Spinal cord (tissue), 10 donors: ENCODE data around the gene DDX27. TPM values are rescaled to one million over a fixed set of nuclear protein-coding genes. Genes with fewer than 3 reads are reported as not detected.
A peak's percentile ranks its signal among the peaks of the same experiment; 100 is the strongest.
"Not testable (repeated sequence)": the region's sequence is repeated elsewhere in the genome, so short reads cannot be mapped to it uniquely, and the experiment has no call there.

ENCODE experiments used
- DNase-seq, 6 donors: peaks; one replicate each; pipeline versions ENCODE4 v3.0.0 to v3.0.0-alpha.2; 2013 to 2015; ENCODE audit warnings: low spot score in 6 of 6, low read depth in 4 of 6
- H3K27ac ChIP-seq: one replicate; pipeline ENCODE4 v1.5.1; 2013; ENCODE audit warnings: low read depth, low read length, control low read depth
- H3K27me3 ChIP-seq: one replicate; pipeline ENCODE4 v1.6.1; 2013; ENCODE audit warnings: low read length; ENCODE audit not compliant: control insufficient read depth, insufficient read depth
- H3K36me3 ChIP-seq: one replicate; pipeline ENCODE4 v1.6.1; 2013; ENCODE audit warnings: low read length; ENCODE audit not compliant: control insufficient read depth, insufficient read depth
- H3K4me1 ChIP-seq: one replicate; pipeline ENCODE4 v1.6.1; 2013; ENCODE audit warnings: low read length; ENCODE audit not compliant: control insufficient read depth, insufficient read depth
- H3K4me3 ChIP-seq: one replicate; pipeline ENCODE4 v1.5.1; 2013; ENCODE audit warnings: low read depth, low read length, control low read depth
- H3K9me3 ChIP-seq: one replicate; pipeline ENCODE4 v1.6.1; 2013; ENCODE audit warnings: low read length; ENCODE audit not compliant: control insufficient read depth, insufficient read depth
- WGBS: methylation state at CpG from one replicate; pipeline ENCODE4 v1.1.5; 2013; ENCODE audit warnings: missing lambda C conversion rate; ENCODE audit not compliant: insufficient coverage; 5-methylcytosine and 5-hydroxymethylcytosine counted together
- polyA plus RNA-seq, 2 donors: library from polyadenylated mRNA; unstranded; fragments of 120-200 nt; gene quantifications; one replicate each; pipeline ENCODE4 v1.2.1, GENCODE V29; 2013; ENCODE audit not compliant: insufficient read length in 2 of 2
- total RNA-seq, 2 donors: library from RNA; depleted of rRNA in 1 of 2; stranded (reverse); fragments of 120-200 nt in 1 of 2; fragments of >200 nt in 1 of 2; gene quantifications; one replicate each; pipeline versions ENCODE4 v1.2.3 to v1.2.4, GENCODE V29; 2013 to 2014
- donor health status: healthy.

DDX27 gene
- total and polyA plus RNA-seq, 4 donors = 17.0 to 32.9 (median 29.6) TPM

GRCh38 chr20:49203011-49203410 is 16.2 kb upstream of the DDX27 start:
- H3K4me1 ChIP-seq = no peaks in the 10 kb centered on the region
- no peaks in the 10 kb centered on the region for H3K27me3 ChIP-seq
- H3K4me3 ChIP-seq = no peak overlapping the region
- no peak overlapping the region for H3K27ac ChIP-seq
- 100% methylated on average over 1 of the region's 7 CpGs for WGBS
- H3K9me3 ChIP-seq = no peaks in the 10 kb centered on the region
- H3K36me3 ChIP-seq = no peaks in the 10 kb centered on the region
- no peak for DNase-seq

GRCh38 chr20:49203746-49204145 is 15.5 kb upstream of the DDX27 start:
- Histone ChIP-seq H3K27ac (no peak overlapping the region), H3K36me3 (no peaks in the 10 kb centered on the region), H3K27me3 (no peaks in the 10 kb centered on the region), H3K4me3 (no peak overlapping the region), H3K9me3 (no peaks in the 10 kb centered on the region), H3K4me1 (no peaks in the 10 kb centered on the region)
- whole genome bisulfite sequencing = 71% methylated on average over 1 of the region's 9 CpGs
- no peak for DNase-seq

GRCh38 chr20:49207076-49207475 is 12.1 kb upstream of the DDX27 start:
- no peaks in the 10 kb centered on the region for H3K36me3 ChIP-seq
- 91% methylated on average over 3 of the region's 6 CpGs for WGBS
- no peak for DNase-seq

GRCh38 chr20:49210101-49210756 is 9.0 kb upstream of the DDX27 start:
- no peak for DNase-seq
- peaks cover 3% of the 10 kb centered on the region for H3K9me3 ChIP-seq
- H3K27me3 ChIP-seq = no peaks in the 10 kb centered on the region
- H3K36me3 ChIP-seq = no peaks in the 10 kb centered on the region
- no peak overlapping the region for H3K27ac ChIP-seq
- WGBS = no CpG with 5 or more reads among the region's 1 CpG
- H3K4me3 ChIP-seq = no peak overlapping the region
- no peaks in the 10 kb centered on the region for H3K4me1 ChIP-seq

More at GRCh38 chr20:49207076-49207475, 12.1 kb upstream of the DDX27 start:
- Histone ChIP-seq H3K27me3 (no peaks in the 10 kb centered on the region), H3K4me1 (no peaks in the 10 kb centered on the region), H3K9me3 (peaks cover 3% of the 10 kb centered on the region), H3K4me3 (no peak overlapping the region), H3K27ac (no peak overlapping the region)

- Histone ChIP-seq H3K27ac (no peak overlapping the region), H3K27me3 (no peaks in the 10 kb centered on the region), H3K4me3 (no peak overlapping the region), H3K36me3 (no peaks in the 10 kb centered on the region), H3K4me1 (no peaks in the 10 kb centered on the region), H3K9me3 (peaks cover 3% of the 10 kb centered on the region)
- WGBS = no CpG with 5 or more reads among the region's 1 CpG
- DNase-seq = no peak
These were observed 8.5 kb upstream of the DDX27 start for GRCh38 chr20:49210757-49211110.

- Histone ChIP-seq H3K4me1 (peaks cover 8% of the 10 kb centered on the region), H3K9me3 (peaks cover 3% of the 10 kb centered on the region), H3K4me3 (no peak overlapping the region), H3K36me3 (no peaks in the 10 kb centered on the region), H3K27ac (no peak overlapping the region), H3K27me3 (no peaks in the 10 kb centered on the region)
- DNase-seq = no peak
These were observed 4.6 kb upstream of the DDX27 start for GRCh38 chr20:49214571-49214970.

GRCh38 chr20:49215232-49215631 is 4.0 kb upstream of the DDX27 start:
- no CpG with 5 or more reads among the region's 3 CpGs for WGBS
- Histone ChIP-seq H3K4me3 (no peak overlapping the region), H3K9me3 (peaks cover 1% of the 10 kb centered on the region)

GRCh38 chr20:49216991-49217578 is 2.1 kb upstream of the DDX27 start:
- Histone ChIP-seq H3K27me3 (no peaks in the 10 kb centered on the region), H3K4me3 (no peak overlapping the region), H3K9me3 (no peaks in the 10 kb centered on the region), H3K4me1 (peaks cover 20% of the 10 kb centered on the region), H3K36me3 (peaks cover 12% of the 10 kb centered on the region), H3K27ac (no peak overlapping the region)
- DNase-seq = peak; percentile 75 to 97 (median 88)
- 20% methylated on average over 1 of the region's 11 CpGs for WGBS

More at GRCh38 chr20:49215232-49215631, 4.0 kb upstream of the DDX27 start:
- Histone ChIP-seq H3K27ac (no peak overlapping the region), H3K27me3 (no peaks in the 10 kb centered on the region), H3K36me3 (peaks cover under 1% of the 10 kb centered on the region), H3K4me1 (peaks cover 13% of the 10 kb centered on the region)
- DNase-seq = no peak

- Histone ChIP-seq H3K36me3 (peaks cover 26% of the 10 kb centered on the region), H3K4me3 (peak overlapping the region; percentile 92), H3K4me1 (peaks cover 20% of the 10 kb centered on the region), H3K27ac (peak overlapping the region; percentile 90)
- not testable (repeated sequence) for H3K27me3 ChIP-seq, DNase-seq, H3K9me3 ChIP-seq
- 55% methylated on average over 10 of the region's 13 CpGs for WGBS
These were observed 501 bp upstream of the DDX27 start for GRCh38 chr20:49218739-49219090.
